Skeletal muscle satellite cell (primary cell): ENCODE data around the gene ZDHHC12. TPM values are rescaled to one million over a fixed set of nuclear protein-coding genes. Genes with fewer than 3 reads are reported as not detected.

Experiments
- small RNA-seq: library from RNA; depleted of rRNA; stranded (forward); fragments of <200 nt; gene quantifications from one replicate; pipeline ENCODE3, GENCODE V24; 2012

The ZDHHC12 gene

Small RNA genes lying within 50 kb of the gene (small RNA-seq; reads per million reads assigned to genes)
- gene RF00017 (not detected), gene RN7SL560P (not detected)
